ENCODE measurements around the gene TAGLN2.

The TAGLN2 gene

DNA sequence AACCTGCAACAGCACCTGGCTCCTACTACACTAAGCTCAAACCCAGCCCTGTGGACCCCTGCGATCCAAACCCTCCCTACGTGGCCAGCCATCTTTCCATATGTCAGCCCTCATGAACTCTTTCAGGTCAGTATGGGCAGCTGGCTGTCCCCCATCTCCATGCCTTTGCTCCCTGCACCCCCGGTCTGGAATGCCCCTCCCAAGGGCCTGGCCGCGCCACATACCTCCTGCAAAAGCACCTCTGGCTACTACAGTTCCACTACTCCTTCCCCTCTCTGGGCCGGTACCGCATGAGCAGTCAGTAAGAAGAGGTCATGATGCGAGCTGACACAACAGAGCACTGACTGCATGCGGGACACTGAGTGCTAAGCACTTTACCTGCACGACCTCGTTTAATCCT lies 10.0 kb upstream of the TAGLN2 start:
- DNase-seq (ENCODE audit: low read depth): no peak

DNA sequence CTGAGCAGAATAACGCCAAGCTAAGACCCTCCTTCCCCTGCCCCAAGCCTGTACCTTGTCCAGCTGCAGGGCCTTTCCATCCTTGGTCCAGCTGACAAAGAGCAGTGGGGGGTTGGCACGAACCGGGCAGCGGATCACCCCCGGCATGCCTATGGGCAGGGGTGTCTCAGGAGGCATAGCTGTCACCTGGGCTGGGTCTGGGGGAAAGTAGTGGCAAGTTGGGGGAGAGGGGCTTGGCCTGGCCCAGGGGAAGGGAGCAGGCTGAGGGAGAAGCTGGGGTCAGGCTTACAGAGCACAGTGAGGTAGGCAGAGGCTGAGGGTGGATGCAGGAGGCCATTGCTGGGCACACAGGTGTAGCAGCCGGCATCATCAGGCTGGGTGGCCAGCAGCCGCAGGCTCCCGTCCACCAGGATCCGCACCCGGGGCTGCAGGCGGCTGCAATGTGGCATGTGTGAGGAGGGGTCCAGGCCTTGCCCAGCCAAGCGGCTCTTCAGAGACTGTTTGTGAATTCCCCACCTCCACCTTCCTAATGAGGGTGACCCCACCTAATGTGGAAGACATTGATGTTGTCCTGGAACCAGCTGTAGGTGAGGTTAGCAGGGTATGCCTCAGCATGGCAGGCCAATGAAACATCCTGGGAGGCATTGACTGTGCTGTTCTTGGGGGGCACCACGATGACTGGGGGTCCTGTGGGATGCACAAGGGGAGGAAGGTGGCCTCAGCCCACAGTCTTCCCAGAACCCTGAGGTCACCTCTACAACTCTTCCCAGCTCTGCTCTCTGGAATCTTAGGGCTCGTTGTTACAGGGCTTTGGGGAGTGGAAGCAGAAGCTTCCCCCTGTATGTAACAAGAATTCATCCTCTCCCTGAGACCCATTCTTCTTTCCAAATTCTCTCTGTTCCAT lies 9.1 kb upstream of the TAGLN2 start:
- no peak for DNase-seq (ENCODE audit: low read depth)

DNA sequence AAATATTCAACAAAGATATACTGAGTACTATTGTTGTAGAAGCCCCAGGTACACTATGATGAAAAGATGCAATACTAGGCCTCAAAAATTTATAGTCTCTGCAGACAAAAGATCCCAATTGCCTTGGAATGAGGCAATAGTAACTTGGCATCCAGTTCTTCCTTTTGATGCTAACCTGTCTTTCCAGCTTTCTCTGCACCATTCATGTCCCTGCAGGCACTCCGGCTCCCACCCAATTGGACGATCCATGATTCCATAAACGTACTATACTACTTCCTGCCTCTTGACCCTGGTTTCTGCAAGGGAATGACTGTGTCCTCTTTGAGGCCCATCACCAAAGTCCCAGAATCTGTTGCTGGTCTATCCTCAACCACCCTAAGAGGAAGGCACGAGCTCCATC lies 8.0 kb upstream of the TAGLN2 start:
- DNase-seq (ENCODE audit: low read depth): no peak

DNA sequence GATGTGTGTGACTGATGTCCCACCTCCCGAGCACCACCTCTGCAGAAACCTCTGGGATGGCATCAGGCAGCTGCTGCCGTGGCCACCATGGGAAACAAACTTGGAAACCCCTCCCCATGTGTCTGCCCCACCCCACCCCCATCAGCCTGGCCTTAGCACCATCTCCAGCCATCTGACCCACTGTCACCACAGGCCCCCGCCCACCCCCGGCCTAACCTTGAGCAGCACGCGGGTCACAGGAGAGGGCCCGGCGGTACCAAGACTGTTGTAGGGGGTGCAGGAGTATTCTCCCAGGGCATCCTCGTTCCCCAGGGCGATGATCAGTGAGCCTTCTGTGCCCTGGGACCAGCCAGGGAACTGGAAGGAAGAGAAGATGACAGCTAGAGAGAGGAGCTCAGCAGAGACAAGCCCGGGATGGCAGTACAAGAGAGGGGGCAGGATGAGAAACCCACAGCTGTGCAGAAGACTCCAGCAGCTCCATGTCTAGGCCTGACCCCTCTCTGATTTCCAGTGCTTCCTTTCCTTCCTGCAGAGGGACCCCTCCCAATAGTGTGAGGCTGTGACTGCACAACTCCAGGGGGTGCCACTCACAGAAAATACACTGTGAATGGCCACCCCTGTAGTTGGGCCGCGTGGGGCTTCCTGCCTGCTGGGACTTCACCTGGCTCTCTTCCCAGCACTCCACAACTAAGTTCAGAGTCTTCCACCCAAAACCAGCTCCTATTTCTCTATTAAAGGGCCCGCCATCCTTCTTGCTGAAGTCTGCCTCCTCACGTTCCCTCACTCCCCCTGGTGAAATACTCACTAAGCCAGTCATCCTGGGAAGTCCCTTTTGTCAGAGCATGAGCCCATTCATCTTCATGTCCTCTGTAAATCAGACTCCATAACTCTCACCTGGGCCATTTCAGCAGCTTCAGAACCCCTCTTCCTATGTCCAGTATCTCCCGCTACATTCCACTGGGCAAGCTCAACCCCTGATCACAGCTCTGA lies 7.3 kb upstream of the TAGLN2 start:
- no peak for DNase-seq (ENCODE audit: low read depth)

DNA sequence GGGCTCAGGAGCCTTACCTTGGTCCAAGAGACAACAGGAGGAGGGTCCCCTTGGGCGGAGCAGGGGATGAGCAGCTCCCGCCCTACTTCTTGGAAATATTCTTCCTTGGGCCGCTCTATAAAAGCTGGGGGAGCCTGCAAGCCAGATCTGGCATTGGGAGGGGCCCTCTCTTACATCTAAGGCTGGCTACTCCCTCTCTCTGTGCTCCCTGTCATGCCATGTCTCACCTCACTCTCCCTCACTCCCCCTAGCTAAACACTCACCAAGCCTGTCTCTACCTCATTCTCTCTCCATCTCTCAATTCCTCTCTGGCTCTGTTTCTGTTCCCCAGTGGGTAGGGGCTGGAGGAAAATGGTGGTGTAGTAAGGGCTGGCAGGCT lies 6.5 kb upstream of the TAGLN2 start:
- no peak for DNase-seq (ENCODE audit: low read depth)

DNA sequence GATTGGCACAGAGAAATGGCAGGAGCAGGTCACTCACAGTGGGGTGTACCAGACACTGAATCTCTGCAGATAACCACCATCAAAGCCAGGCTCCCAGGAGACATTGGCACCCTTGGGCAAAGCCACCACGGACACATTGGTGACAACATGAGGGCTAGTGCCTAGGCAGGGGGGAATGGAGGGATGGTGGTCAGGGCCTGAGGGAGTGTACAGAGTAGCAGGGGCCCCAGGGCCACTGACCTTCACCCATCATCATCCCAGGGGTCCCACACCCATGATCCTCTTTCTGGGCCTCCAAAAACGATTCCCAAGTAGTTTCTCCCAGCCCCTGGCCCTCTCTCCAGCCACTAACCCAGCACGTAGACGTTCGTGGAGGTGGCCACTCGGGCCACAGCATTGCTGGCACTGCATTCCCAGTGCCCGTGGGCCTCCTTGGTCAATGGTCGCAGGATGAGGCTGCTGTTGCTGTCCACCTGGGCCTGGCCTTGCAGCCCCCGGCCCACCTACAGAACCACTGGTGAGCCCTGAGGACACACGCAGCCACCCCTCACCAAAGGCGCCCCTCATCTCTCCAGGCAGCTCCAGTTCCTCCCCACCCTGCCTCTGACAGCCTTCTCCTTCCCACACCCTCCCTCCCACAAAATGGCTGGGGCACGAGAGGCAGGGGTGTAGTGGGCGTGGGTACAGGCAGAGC lies 5.9 kb upstream of the TAGLN2 start:
- no peak for DNase-seq (ENCODE audit: low read depth)

DNA sequence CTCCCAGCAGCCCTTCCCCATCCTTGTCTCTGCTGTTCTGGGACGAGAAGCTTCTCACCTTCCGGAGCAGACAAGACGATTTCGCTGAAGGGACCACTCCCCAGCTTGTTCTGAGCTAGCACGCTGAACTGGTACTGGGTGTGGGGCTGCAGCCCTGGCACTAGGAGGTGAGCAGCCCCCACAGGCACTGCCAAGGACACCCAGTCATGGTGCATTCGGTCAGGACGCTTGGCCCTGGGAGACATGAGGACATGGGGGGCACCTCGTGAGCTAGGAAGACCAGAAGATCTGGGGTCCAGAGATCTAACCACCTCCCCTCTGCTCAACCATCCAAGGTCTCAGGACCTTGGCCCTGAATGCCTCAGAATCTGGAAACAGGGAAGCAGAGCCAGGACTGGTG lies 5.3 kb upstream of the TAGLN2 start:
- DNase-seq (ENCODE audit: low read depth): no peak

DNA sequence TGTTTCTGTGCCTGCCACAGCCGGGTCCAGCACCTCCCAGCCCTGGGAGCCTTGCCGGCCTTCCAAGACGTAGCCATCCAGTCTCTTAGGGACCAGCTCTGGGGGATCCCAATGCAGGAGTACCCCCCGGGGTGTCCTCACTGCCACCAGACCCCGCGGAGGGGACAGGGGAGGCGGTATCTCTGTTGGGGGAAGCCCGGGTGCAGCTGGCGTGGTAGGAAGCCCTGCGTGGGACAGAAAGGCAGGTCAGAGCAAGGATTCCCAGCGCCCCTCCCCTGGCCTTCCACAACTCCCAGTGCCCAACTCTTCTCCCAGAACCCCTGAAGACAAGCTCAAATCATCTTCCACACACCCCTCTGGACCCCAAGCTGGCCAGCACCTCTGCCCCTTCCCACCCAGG lies 4.9 kb upstream of the TAGLN2 start:
- no peak for DNase-seq (ENCODE audit: low read depth)

DNA sequence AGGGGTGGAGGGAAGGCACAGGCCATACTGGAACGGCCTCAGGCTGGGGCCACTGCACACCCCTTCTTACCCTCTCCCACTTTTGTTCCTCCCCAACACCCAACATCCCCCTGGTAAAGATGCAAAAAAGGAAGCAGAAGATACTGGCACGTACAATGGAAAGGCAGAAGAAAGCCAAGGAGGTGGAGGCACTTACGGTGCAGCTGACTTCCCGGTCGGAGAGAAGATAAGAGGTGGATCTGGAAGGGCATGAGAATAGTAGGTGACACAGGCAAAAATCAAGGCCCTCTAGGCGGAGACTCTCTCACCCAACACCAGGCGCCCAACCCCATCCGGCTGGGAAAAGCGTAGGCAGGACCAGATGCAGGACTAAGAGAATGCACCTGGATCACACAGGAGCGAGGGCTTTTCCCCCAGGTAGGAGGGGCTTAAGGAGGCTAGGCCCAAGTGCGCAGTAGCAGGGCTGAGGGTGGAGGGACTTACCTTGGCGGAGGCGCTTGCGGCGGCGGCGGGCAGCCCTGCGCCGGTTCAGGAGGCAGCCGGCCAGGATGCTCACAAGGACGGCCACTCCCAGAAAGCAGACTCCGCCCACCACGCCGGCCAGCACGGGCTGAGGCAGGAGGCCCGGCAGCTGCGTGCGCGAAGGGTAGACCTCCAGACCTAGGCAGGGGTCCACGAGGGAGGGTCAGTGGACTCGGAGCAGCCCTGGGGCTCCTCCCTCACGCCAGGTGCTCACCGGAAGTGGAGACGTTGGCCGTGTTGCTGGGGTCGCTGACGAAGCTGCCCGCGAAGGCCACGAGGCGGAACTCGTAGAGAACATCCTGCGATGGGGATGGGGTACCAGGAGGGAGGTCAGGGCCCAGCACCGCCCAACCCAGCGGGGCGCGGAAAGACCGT lies 4.1 kb upstream of the TAGLN2 start:
- no peak for DNase-seq (ENCODE audit: low read depth)

DNA sequence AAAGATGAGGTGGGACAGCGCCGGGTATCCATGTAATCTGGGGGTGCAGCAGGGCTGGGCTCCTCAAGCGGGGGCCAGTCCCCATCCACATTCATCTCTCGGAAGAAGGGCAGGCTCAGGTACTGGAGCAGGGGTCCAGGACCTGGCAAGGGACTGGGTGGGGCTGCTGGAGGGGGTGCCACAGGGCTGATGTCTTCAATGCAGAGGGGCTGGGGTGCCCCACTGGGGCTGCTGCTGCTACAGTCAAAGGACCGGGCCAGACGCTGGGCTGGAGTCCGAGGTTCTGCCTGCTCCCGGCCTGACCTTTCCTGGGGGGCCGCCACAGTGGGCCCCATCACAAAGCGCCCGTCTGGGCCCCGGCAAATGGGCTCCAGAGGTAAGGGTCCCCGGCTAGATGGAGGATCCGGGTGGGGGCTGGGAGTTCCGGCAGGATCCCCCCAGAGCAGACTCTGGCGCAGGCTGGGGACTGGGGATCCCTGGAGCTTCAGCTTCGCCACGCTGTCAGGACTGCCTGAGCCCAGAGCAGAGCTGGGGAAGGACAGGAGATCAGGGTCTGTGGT lies 3.3 kb upstream of the TAGLN2 start:
- no peak for DNase-seq (ENCODE audit: low read depth)

DNA sequence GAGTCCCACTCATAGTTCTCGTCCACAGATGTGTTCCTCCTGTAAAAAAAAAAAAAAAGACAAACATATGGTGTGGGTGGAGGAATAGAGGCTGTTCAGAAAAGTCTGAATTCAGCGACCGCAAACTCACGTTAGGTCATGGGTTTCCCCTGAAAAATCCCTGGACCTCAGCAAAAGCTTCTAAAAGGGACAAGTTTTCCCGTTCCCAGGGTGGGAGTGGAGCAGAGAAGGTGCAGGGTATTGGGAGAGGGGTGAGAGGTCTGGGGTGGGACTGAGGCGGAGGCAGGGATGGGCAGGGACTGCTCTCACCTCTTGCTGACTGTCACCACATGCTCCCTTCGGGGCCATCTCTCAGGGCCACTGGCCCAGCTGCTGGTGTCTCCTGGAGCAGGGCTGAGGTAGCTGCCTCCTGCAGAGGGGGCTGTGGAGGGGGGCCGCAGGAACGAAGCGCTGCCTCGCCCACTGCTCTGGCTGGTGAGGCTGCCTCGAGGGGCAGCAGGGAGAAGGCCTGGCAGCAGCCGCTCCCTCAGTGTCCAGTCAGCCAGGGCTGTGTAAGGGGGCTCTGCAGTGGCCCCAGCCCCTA lies 2.6 kb upstream of the TAGLN2 start:
- DNase-seq (ENCODE audit: low read depth): no peak

DNA sequence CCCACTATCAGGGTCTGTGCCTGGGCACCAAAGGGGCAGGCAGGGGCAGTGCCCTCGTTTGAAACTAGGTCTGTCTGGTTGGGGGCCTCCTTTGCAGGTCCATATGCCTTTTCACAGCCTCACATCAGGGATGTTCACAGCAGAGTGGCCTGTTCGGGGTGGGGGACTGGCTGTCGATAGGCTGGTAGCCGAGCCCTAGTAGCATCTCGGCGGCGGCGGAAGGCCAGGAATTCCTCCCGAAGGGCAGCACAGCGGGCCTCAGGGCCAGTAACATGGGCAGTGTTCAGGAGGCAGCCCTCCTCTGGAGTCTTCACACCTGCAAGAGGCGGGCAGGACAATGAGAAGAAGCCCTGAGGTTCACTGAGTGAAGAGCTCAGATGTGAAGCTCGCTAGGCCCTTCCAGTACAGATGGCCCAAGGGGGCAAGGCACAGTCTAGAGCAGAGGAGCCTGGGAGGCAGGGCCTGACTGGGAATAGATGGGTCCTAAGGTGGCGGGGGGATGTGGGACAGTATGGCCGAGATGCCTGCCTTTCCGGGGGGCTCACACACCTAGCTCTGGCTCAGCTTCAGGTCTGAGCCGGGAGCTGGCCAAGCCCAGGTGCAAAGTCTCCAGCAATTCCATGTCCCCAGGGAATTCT lies 2.0 kb upstream of the TAGLN2 start:
- DNase-seq (ENCODE audit: low read depth): no peak

DNA sequence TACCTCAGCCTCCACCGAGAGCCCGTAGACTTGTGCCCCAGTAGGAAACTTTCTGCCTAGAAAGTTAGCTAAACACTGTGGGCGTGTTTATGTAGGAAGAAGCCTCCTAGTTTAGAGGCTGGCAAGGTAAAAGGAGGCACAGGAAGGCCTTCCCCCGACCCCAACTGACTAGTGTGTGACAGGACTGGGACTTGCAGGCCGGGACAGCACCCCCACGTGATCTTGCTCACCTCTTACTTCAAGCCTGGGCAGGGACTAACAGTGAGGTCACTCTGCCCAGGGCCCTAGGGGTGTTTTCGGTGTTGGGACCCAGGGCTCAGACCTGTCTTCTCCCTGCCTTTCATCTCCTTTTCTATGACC lies 392 bp upstream of the TAGLN2 start:
- DNase-seq (ENCODE audit: low read depth): no peak

DNA sequence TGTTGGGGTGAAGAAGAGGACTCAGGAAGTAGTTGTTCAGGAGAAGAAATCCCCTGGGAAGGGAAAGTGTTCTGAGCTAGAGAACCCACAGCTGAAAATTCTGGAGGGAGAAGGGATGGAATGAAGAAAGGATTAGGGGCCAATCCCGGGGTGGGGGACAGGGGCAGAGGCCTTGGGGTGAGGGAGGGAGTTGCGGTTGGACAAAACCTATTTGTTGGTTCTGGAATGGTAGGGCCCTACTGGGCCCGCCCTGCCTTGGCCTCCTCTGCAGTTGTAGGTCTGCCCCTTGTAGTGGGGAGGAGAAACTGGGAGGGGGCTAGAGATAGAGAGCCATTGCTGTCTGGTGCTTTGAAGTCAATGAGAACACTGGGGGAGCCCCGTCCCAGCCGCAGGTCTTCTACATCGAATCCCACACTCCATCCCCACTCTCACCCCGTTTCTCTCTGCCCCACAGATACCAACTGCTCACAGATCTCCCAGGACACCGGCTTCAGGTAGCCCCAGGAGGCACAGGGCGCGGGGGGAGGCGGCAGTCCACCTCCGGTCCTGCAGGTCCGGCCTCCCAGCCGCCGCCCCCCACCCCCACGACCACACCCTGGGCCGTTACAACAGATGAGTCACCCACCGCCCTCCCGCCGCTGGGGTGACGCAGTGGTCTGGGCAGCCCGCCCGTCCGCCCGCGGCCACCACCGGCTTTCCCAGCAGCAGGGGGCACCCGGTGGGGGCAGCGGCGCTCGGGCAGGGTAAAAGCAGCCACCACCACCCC lies 1.1 kb downstream of the TAGLN2 start:
- peak; percentile 30 for DNase-seq (ENCODE audit: low read depth)

DNA sequence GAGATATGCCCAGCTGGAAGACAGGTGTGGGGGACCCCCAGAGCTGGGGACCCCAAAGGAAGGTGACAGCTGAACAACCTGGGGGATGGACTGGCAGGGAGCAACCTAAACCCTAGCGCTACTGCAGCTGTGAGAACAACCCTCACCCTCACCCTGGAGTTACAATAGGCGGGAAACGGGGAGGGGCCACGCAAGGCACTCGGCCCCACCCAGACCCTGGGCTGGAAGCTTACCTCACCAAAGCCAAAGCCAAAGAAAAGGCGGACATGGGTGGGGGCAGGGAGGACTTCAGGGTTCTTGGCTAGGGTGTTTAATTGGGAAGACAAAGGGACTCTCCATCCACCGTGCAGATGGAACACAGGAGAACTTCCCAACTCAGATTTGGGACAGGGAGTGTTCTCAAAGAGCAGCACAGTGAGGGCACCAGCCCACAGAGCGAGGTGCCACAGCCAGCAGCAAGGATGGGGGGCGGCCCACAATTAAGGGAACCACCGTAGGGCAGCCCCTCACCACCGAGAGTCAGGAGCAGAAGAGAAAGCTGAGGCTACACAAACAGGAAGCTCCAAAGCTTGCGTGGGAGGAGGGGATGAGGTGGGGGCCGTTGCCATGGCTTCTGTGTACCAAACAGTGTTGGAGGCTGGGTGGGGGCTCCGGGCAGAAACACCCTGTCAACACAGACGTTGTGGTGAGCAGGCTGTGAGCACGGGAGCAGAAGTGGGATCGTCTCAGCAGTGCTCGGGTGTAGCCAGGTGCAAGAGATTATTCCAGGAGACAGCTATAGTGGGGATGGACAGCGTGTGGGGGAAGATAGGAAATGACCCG lies 1.9 kb downstream of the TAGLN2 start:
- DNase-seq (ENCODE audit: low read depth): peak; percentile 78

DNA sequence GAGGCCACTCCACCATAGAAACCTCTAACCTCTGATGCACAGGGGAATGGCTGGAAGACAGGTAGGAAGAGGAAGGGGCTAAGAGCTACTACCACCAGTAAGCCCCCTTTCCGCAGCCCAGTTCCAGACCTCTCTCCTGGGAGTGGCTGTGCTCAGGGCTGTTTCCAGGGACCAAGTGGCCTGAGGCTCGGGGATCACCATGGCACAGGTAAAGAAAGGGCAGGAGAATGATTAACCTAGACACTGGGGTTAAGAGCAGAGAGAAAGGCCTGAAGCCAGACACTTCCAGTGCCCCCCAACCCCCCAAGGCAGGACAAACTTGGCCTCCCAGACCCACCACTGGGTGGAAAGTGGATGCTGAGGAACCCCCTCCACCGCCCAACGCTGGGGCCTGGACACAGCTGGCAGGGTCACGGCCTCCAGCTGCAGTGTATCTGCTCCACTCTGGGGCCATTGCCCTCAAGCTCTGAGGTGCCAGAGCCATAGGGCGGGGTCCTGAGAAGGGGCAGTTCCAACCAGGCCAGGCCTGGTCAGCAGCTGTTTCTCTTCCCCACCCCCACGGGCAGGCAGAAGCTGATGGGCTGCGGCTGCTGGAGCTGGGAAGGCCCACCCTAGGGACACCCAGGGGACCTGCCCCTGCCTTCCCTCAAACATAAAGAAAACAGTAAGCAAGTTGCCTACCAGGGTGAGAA lies 2.6 kb downstream of the TAGLN2 start:
- DNase-seq (ENCODE audit: low read depth): no peak

DNA sequence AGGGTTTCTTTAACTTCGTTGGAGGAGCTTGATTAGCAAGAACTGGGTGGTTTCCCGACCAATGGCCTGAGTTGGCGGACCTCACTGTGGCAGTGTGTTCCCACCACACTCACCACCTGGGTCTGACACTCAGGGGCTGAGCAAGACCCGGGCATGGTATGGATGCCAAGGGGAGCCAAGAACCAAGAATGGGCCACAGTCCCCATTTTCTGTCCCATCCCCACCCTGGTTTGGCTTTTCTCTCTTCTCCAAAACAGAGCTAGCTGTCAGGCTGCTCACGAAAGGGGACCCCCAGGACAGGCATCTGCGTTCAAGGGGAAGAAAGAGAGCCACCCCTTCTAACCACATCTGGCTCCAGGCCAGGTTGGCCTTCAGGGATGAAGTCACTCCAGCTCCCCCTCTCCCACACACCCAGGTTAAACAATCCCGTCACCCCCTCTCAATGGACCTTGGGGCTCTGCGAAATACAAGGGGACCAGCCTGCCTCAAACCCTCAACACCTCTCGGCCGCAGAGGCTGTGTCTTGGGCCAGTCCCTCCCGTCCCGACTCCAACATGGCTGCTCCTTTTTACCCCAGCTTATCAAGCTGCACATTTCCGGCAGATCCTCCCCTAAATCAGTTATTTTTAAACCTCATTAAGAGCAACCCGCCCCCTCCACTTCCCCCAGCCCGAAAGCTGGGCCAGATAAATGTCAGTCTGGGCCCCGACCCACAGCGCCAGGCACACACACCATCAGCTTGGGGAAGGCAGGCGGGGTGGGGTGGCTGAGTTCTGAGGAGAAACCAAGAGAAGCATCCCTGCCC lies 3.4 kb downstream of the TAGLN2 start:
- no peak for DNase-seq (ENCODE audit: low read depth)
